DOHH2 (cell line): Measurements from ENCODE around the gene ATP9B.

Source experiments
- H3F3A ChIP-seq: fragments of 200-600 bp; sonication (generic), shearing (Covaris generic); 2 replicates; pipeline ENCODE4 v1.6.0; 2016; ENCODE audit warnings: antibody characterized with exemption, mild to moderate bottlenecking; ENCODE audit not compliant: control insufficient read depth, insufficient read depth
- H3K27ac ChIP-seq: fragments of 200-600 bp; sonication (generic); 2 replicates; pipeline ENCODE4 v1.5.1; 2014; ENCODE audit warnings: low read depth, mild to moderate bottlenecking, low read length, moderate library complexity
- H3K27me3 ChIP-seq: fragments of 200-600 bp; sonication (generic); 2 replicates; pipeline ENCODE4 v1.6.1; 2014; ENCODE audit warnings: mild to moderate bottlenecking, low read length, mixed read lengths; ENCODE audit not compliant: control insufficient read depth
- H3K36me3 ChIP-seq: fragments of 200-600 bp; sonication (generic); 2 replicates; pipeline ENCODE4 v1.6.1; 2014; ENCODE audit warnings: mild to moderate bottlenecking, low read length, moderate library complexity, mixed read lengths; ENCODE audit not compliant: control insufficient read depth
- H3K4me1 ChIP-seq: fragments of 200-600 bp; sonication (generic); 2 replicates; pipeline ENCODE4 v1.6.1; 2014; ENCODE audit warnings: mild to moderate bottlenecking, low read length, mixed read lengths; ENCODE audit not compliant: control insufficient read depth
- H3K4me2 ChIP-seq: fragments of 200-600 bp; sonication (generic); 2 replicates; pipeline ENCODE4 v1.6.0; 2014; ENCODE audit warnings: mild to moderate bottlenecking, low read length, moderate library complexity
- H3K4me3 ChIP-seq: fragments of 200-600 bp; sonication (generic); 2 replicates; pipeline ENCODE4 v1.5.1; 2014; ENCODE audit warnings: mild to moderate bottlenecking, low read length, mixed read lengths
- H3K79me2 ChIP-seq: fragments of 200-600 bp; sonication (generic); 2 replicates; pipeline ENCODE4 v1.6.1; 2014; ENCODE audit warnings: mild to moderate bottlenecking, low read length, mixed read lengths; ENCODE audit not compliant: control insufficient read depth
- H3K9me2 ChIP-seq: fragments of 200-600 bp; sonication (generic); replicated peaks from 2 replicates; pipeline ENCODE4 v1.6.1; 2014; ENCODE audit warnings: mild to moderate bottlenecking, low read length, mixed read lengths; ENCODE audit not compliant: control insufficient read depth
- H3K9me3 ChIP-seq: fragments of 200-600 bp; sonication (generic); 2 replicates; pipeline ENCODE4 v1.6.1; 2014; ENCODE audit warnings: antibody characterized with exemption, low read length, mixed read lengths; ENCODE audit not compliant: control insufficient read depth, insufficient read depth
- H4K20me1 ChIP-seq: fragments of 200-600 bp; sonication (generic); 2 replicates; pipeline ENCODE4 v1.6.0; 2014; ENCODE audit warnings: low read depth, mild to moderate bottlenecking, antibody characterized with exemption, low read length, moderate library complexity; ENCODE audit not compliant: control insufficient read depth, insufficient read depth
- CTCF ChIP-seq: fragments of 200-600 bp; sonication (generic); IDR thresholded peaks from one replicate; pipeline ENCODE4 v1.5.1; 2014; ENCODE audit warnings: antibody characterized with exemption, mild to moderate bottlenecking, low read depth, low read length; ENCODE audit not compliant: poor library complexity, severe bottlenecking
- EZH2phosphoT487 ChIP-seq: fragments of 200-600 bp; sonication (generic); IDR thresholded peaks from 2 replicates; pipeline ENCODE4 v1.6.1; 2017; ENCODE audit warnings: borderline replicate concordance, mild to moderate bottlenecking, antibody characterized with exemption, low read length, moderate library complexity, mixed read lengths

ATP9B gene

GRCh38 chr18:79401494-79402208 lies 332.5 kb downstream of the ATP9B start:
- peaks cover 88% of the 10 kb centered on the region for H3K4me1 ChIP-seq
- no peak overlapping the region for H3K27ac ChIP-seq
- peaks cover 18% of the 10 kb centered on the region for H3F3A ChIP-seq
- H3K4me2 ChIP-seq: peak overlapping the region; percentile 71
- no peak for TF ChIP-seq CTCF
- no peak for TF ChIP-seq EZH2phosphoT487
- H3K79me2 ChIP-seq: peaks cover 91% of the 10 kb centered on the region
- H4K20me1 ChIP-seq: 0 out of 2 replicates have a peak, but pooled peaks cover 6% of the 10 kb centered on the region
- no peaks in the 10 kb centered on the region for H3K9me3 ChIP-seq
- peak overlapping the region; percentile 50; the same call in 1 of the 2 replicates for H3K4me3 ChIP-seq
- peaks cover 24% of the 10 kb centered on the region for H3K36me3 ChIP-seq
- H3K9me2 ChIP-seq: no peaks in the 10 kb centered on the region
- H3K27me3 ChIP-seq: peaks cover 6% of the 10 kb centered on the region

GRCh38 chr18:79402209-79402576 lies 333.0 kb downstream of the ATP9B start:
- H3K9me3 ChIP-seq: no peaks in the 10 kb centered on the region
- peaks cover 91% of the 10 kb centered on the region for H3K79me2 ChIP-seq
- no peak for TF ChIP-seq EZH2phosphoT487
- no peak for TF ChIP-seq CTCF
- H3K36me3 ChIP-seq: peaks cover 24% of the 10 kb centered on the region
- peaks cover 15% of the 10 kb centered on the region for H3F3A ChIP-seq
- H3K4me1 ChIP-seq: peaks cover 84% of the 10 kb centered on the region
- peak overlapping the region; percentile 71 for H3K4me2 ChIP-seq
- H4K20me1 ChIP-seq: 0 out of 2 replicates have a peak, but pooled peaks cover 6% of the 10 kb centered on the region
- no peaks in the 10 kb centered on the region for H3K9me2 ChIP-seq
- H3K27ac ChIP-seq: no peak overlapping the region
- peaks cover 3% of the 10 kb centered on the region; the same call in 1 of the 2 replicates for H3K27me3 ChIP-seq
- H3K4me3 ChIP-seq: peak overlapping the region; percentile 50; the same call in 1 of the 2 replicates

GRCh38 chr18:79402977-79403722 lies 334.0 kb downstream of the ATP9B start:
- H3K27me3 ChIP-seq: no peaks in the 10 kb centered on the region
- H4K20me1 ChIP-seq: 0 out of 2 replicates have a peak, but pooled peaks cover under 1% of the 10 kb centered on the region
- peaks cover 16% of the 10 kb centered on the region for H3K36me3 ChIP-seq
- H3K4me1 ChIP-seq: peaks cover 75% of the 10 kb centered on the region
- H3K4me2 ChIP-seq: peak overlapping the region; percentile 71
- no peak overlapping the region for H3K27ac ChIP-seq
- peaks cover 10% of the 10 kb centered on the region for H3F3A ChIP-seq
- no peaks in the 10 kb centered on the region for H3K9me2 ChIP-seq
- no peaks in the 10 kb centered on the region for H3K9me3 ChIP-seq
- H3K79me2 ChIP-seq: peaks cover 91% of the 10 kb centered on the region
- peak overlapping the region; percentile 50 for H3K4me3 ChIP-seq
- no peak for TF ChIP-seq EZH2phosphoT487
- no peak for TF ChIP-seq CTCF
